ENCODE data around the gene ARMH1.

DNA sequence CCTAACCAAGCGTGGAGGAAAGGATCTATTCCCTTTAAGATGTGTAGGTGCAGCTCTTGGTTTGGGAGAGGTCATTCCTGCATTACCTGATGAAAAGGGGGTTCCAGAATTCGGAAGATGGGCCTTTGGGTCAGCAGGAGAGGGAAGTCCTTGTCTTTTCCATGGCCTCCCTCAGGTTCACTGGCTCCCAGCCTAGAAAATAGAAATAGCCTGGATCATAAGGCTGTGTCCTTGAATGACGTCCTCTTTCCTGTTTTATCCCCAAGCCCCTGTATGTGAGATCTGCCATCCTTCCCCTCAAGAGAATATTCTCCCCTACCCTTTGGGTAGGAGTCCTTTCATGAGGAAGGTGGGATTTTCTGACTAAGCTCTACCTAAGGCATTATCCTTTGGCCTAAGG is 86.4 kb downstream of the ARMH1 start:
- TF ChIP-seq, protein P1, sequence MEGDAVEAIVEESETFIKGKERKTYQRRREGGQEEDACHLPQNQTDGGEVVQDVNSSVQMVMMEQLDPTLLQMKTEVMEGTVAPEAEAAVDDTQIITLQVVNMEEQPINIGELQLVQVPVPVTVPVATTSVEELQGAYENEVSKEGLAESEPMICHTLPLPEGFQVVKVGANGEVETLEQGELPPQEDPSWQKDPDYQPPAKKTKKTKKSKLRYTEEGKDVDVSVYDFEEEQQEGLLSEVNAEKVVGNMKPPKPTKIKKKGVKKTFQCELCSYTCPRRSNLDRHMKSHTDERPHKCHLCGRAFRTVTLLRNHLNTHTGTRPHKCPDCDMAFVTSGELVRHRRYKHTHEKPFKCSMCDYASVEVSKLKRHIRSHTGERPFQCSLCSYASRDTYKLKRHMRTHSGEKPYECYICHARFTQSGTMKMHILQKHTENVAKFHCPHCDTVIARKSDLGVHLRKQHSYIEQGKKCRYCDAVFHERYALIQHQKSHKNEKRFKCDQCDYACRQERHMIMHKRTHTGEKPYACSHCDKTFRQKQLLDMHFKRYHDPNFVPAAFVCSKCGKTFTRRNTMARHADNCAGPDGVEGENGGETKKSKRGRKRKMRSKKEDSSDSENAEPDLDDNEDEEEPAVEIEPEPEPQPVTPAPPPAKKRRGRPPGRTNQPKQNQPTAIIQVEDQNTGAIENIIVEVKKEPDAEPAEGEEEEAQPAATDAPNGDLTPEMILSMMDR (IDR thresholded peaks at IDR 0.05; ENCODE audit: poor library complexity): no peak
- no peak for TF ChIP-seq EZH2 (IDR thresholded peaks at IDR 0.05; ENCODE audit: borderline replicate concordance)

Measured in hepatocyte (in vitro differentiated cells).